HG02623 (cell line): Measurements from ENCODE around the gene CCDC188.

Experiments used
- ATAC-seq: cut with Tn5 transposase; IDR thresholded peaks from one replicate; pipeline ENCODE4 v1.9.1; 2021; ENCODE audit warnings: moderate library complexity; ENCODE audit not compliant: unreplicated experiment

CCDC188 gene

GRCh38 chr22:20123366-20124082 is 27.3 kb downstream of the CCDC188 start:
- no peak for ATAC-seq

DNA sequence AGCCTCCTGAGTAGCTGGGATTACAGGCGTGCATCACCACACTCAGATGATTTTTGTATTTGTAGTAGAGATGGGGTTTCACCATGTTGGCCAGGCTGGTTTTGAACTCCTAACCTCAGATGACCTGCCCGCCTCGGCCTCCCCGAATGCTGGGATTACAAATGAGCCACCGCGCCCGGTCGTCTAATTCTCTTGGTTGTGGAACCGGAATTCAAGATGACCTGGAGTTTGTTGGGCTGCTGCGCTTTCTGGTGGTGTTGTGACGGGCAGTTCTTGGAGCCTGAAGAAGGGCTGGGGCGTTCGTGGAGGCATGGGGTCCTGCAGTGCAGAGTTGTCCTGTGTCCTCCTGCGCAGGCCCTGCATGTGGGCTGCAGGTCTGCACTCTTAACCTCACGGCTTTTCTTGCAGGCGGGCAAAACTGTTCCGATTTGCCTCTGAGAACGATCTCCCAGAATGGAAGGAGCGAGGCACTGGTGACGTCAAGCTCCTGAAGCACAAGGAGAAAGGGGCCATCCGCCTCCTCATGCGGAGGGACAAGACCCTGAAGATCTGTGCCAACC is 28.9 kb downstream of the CCDC188 start:
- no peak for ATAC-seq

DNA sequence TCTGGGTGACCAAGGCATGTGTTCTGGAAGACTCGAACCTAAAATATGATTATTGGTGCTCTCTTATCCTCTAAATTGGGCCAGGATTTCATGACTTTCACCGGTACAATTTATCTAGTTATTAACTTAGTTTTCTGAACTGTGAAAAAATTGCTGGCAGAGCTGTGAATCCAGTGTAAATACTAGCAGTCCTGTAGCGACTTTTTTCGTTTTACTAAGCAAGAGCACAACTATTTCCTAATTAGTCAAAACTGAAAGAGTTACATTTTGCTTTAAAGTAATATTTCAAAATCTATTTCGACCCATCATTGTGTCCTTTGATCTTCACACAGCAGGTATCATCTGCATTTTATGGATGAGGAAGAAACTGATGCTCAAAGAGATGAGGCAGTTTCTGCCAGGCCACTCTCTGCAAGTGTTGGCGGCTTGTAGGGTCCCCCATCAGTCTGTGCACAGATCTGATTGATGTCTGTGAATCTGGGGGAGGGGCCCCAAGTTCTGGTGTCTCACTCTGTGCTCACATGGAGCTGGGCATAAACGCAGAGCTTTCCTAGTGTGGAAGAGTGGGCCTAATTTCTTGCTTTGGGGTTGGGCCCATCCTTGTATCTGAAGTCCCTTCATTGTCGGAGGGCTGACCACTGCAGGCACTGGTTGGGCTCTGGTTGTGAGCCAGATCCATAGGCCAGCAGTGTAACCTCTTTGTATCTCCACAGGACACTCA is 32.4 kb downstream of the CCDC188 start:
- no peak for ATAC-seq

DNA sequence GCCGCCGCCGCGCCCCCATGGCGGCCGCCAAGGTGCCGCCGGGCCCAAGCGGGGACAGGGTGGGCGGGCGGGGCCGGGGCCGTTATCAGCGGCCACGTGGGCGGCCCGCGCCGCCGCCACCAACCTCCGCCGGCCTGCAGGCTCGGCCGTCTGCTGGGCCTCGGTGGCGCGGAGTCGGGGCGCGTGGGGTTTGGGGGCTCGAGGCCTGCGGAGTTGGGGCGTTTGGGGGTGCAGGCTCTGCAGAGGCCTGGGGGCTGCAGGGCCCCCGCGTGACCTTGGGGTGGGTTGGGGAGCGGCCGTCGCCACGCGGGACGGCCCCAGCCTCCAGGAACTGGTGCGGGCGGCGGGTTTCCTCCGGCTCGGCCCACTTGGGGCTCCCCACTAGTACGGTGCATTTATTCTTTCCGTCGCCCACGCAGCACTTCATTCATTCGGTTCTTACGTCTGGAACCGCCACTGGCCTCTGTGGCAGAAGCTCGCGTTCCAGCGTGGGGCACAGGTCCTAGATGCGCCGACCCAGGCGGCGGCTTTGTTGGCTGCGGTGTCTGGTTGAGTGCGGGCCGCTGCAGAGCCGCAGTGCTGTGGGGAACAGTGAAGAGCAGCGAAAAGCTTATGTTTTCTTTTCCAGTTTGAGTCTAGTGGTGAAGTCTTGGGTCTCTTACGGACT is 33.1 kb downstream of the CCDC188 start:
- ATAC-seq, result peak; percentile 16

GRCh38 chr22:20116951-20117632 is 33.8 kb downstream of the CCDC188 start, which contains the start of gene TRMT2A:
Gene TRMT2A (minus strand): TSS chr22:20117226. CDS start chr22:20116906, 320 bp downstream.
- peak; percentile 78 for ATAC-seq

GRCh38 chr22:20116376-20116950 is 34.4 kb downstream of the CCDC188 start:
- ATAC-seq, result no peak

GRCh38 chr22:20115691-20116375 is 35.0 kb downstream of the CCDC188 start, which contains the start of gene RANBP1:
Gene RANBP1 (plus strand): TSS chr22:20116104. CDS start chr22:20116185, 81 bp downstream.
- ATAC-seq, result no peak

GRCh38 chr22:20114506-20115475 is 36.1 kb downstream of the CCDC188 start:
- ATAC-seq, result no peak

- ATAC-seq, result no peak
These were observed 37.1 kb downstream of the CCDC188 start for GRCh38 chr22:20113551-20114310.

- no peak for ATAC-seq
These were observed 38.0 kb downstream of the CCDC188 start for GRCh38 chr22:20112623-20113511.

DNA sequence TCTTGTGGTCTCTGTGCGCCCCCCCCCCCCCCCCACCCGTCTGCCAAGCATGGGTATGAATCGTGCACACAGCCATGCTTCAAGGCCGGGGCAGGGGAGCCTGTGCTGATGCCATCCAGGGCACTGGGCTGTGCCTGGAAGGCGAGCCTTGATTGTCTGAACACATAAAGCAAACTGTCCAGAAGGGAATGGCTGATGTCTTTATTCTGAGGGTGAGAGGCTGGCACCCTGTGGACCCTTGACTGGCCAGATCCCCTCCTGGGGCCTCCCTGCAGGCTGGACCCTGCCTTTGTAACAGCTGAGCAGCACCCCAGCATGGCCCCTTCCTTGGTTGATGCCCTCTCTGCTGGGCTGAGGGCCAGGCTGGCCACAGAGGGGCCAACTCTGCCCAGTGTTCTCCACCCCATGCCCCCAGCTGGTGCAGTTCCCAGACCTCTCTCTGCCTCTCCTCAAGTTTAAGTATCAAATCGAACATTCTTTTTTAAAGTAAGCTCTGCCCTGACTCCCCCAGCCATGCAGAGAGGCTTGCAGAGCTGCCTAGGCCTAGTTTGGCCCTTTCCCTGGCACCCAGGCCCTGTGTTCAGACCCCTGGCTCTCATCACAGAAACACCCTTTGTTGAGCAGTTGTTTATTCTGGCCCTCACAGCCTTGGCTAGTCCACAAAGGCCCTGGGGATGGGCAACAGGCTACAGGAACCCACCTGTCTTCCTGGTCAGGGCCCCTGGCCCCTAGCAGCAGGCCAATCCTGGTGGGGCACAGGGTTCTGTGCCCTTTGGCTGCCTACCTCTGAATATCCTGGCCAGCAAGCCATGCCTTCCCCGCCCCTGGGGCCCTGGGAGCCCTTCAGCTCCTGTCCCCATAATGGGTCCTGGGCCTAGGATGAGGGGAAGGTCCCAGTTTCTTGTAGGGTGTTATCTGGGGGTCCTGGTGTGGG is 38.9 kb downstream of the CCDC188 start:
- ATAC-seq, result no peak

- no peak for ATAC-seq
These were observed 39.7 kb downstream of the CCDC188 start for GRCh38 chr22:20111045-20111688.

GRCh38 chr22:20110359-20110985 is 40.4 kb downstream of the CCDC188 start:
- no peak for ATAC-seq

DNA sequence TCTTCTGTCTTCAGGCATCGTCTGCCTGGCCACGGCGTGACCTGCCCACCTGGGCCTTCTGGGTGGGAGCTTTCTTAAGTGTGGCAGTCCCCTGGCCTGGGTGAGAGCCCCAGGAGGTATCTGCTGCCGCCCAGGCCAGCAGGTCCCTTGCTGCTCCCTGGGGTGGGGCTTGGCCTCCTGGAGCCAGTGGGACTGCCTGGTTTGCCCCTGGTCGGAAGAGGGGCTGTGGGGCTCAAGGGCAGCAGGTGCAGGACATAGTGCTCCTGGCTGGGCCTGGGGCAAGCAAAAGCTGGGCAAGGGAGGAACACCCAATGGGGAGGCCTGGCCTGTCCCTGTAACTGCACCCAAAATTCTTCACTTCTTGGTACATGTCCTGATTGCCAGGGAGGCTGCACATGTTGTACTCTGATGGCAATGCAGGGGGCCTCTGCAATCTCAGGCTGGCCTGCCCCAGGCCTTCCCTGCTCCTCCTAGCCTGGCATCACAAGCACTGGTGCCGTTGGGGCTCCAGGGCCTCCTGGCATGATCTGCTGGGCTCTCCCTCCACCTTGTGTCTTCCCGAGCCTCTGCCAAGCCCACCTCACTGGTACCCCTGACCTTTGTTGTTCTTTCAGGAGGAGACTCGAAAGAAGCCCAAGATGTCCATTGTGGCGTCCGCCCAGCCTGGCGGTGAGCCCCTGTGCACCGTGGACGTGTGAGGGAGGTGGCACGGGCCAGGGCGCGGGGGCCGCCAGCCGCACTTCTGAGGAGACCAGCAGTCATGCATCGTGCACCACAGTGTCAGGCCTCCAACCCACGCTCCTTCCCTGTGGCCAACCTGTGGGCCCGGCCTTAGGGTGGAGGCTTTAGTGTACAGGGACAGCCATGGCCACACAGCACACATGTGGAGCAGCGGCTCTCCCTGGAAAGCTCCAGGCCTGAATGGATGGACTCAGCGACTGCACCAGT is 41.2 kb downstream of the CCDC188 start:
- ATAC-seq, result no peak
